ENCODE results near the gene WDSUB1. TPM values are rescaled to one million over a fixed set of nuclear protein-coding genes. Genes with fewer than 3 reads are reported as not detected.

Gene WDSUB1
- total RNA-seq, 2 donors from 2014 or later = 2.6 to 5.9 TPM

DNA sequence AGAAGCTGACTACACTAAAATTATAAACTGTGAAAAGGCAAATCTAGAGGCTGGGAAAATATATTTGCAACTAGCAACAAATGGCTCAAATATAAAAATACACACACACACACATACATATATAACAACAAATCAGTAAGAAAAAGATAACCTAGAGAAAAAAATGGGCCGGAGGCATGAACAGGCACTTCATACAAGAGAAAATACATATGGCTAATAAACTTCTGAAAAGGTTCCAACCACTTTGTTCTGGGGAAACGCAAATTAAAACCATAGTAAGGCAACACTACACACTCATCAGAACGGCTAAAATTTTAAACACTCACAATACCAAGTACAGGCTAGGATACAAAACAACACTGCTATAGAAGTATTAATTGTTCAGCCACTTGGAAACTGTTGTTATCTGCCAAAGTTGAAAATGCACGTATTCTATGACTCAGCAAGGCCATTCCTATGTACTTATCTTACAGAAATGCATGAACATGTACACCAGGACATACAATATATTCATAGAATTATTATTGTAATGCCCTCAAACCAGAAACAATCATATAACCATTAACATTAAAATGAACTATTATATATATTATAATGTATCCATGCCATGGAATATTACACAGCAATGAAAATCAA, 15.6 kb downstream of the WDSUB1 start:
- H3K4me1 ChIP-seq = no peaks in the 10 kb centered on the region
- H3K27ac ChIP-seq = no peak overlapping the region
- no peak for TF ChIP-seq POLR2A (IDR thresholded peaks at IDR 0.05)
- H3K4me3 ChIP-seq = no peak overlapping the region
- no peaks in the 10 kb centered on the region for H3K27me3 ChIP-seq
- 89 to 92% methylated on average over 4 of the region's 4 CpGs for WGBS, 2 donors
- peaks cover 0 to 1% of the 10 kb centered on the region in 2 donors for H3K36me3 ChIP-seq (replicated peaks in 1 of 2; ENCODE audit: insufficient read depth in 1 of 2, low read depth in 2 of 2)
- DNase-seq (no peak), ATAC-seq (no peak)
- H3K9me3 ChIP-seq = no peaks in the 10 kb centered on the region
- intact Hi-C loops (cut with DNase I) = no loop called here

- no peak overlapping the region for H3K4me3 ChIP-seq
- TF ChIP-seq, protein P1, sequence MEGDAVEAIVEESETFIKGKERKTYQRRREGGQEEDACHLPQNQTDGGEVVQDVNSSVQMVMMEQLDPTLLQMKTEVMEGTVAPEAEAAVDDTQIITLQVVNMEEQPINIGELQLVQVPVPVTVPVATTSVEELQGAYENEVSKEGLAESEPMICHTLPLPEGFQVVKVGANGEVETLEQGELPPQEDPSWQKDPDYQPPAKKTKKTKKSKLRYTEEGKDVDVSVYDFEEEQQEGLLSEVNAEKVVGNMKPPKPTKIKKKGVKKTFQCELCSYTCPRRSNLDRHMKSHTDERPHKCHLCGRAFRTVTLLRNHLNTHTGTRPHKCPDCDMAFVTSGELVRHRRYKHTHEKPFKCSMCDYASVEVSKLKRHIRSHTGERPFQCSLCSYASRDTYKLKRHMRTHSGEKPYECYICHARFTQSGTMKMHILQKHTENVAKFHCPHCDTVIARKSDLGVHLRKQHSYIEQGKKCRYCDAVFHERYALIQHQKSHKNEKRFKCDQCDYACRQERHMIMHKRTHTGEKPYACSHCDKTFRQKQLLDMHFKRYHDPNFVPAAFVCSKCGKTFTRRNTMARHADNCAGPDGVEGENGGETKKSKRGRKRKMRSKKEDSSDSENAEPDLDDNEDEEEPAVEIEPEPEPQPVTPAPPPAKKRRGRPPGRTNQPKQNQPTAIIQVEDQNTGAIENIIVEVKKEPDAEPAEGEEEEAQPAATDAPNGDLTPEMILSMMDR (IDR thresholded peaks at IDR 0.05) = no peak
- no peak for TF ChIP-seq POLR2A (IDR thresholded peaks at IDR 0.05)
- ATAC-seq (no peak), DNase-seq (no peak)
- no peaks in the 10 kb centered on the region for H3K4me1 ChIP-seq
- intact Hi-C loops (cut with DNase I) = no loop called here
- H3K36me3 ChIP-seq (replicated peaks in 1 of 2; ENCODE audit: insufficient read depth in 1 of 2, low read depth in 2 of 2) = peaks cover 0 to 1% of the 10 kb centered on the region in 2 donors
- H3K27ac ChIP-seq = no peak overlapping the region
- no peaks in the 10 kb centered on the region for H3K27me3 ChIP-seq
- H3K9me3 ChIP-seq = no peaks in the 10 kb centered on the region
- WGBS, 2 donors = 90 to 95% methylated on average over 1 of the region's 1 CpG
These were observed 18.6 kb downstream of the WDSUB1 start for GRCh38 chr2:159267921-159268320.

DNA sequence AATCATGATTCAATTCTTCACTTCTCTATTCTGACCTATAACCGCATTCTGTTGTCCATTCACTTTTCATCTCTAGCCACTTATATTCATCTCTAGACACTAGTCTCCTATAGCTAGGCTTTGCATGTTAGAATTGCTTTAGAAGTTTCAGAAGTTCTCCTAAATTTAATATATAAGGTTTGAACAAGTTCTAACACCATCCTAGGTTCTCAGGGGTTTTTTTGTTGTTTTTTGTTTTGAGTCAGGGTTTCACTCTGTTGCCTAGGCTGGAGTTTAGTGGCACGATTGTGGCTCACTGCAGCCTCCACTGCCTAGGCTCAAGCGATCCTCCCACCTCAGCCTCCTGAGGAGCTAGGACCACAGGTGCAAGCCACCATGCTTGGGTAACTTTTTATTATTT, 19.9 kb downstream of the WDSUB1 start:
- H3K4me3 ChIP-seq = no peak overlapping the region
- no peaks in the 10 kb centered on the region for H3K27me3 ChIP-seq
- DNase-seq (no peak), ATAC-seq (no peak)
- no peak for TF ChIP-seq POLR2A (IDR thresholded peaks at IDR 0.05)
- TF ChIP-seq, protein P1 (IDR thresholded peaks at IDR 0.05) = no peak
- no peaks in the 10 kb centered on the region for H3K9me3 ChIP-seq
- H3K4me1 ChIP-seq = no peaks in the 10 kb centered on the region
- H3K36me3 ChIP-seq (replicated peaks in 1 of 2; ENCODE audit: insufficient read depth in 1 of 2, low read depth in 2 of 2) = peaks cover 0 to 1% of the 10 kb centered on the region in 2 donors
- 93 to 100% methylated on average over 3 of the region's 3 CpGs for WGBS, 2 donors
- H3K27ac ChIP-seq = no peak overlapping the region
- intact Hi-C loops (cut with DNase I) = no loop called here

GRCh38 chr2:159265171-159265576, 21.3 kb downstream of the WDSUB1 start:
- Histone ChIP-seq H3K4me1 (no peaks in the 10 kb centered on the region), H3K27me3 (no peaks in the 10 kb centered on the region), H3K9me3 (no peaks in the 10 kb centered on the region), H3K36me3 (replicated peaks in 1 of 2; ENCODE audit: insufficient read depth in 1 of 2, low read depth in 2 of 2) (no peaks in the 10 kb centered on the region), H3K27ac (no peak overlapping the region), H3K4me3 (no peak overlapping the region)
- TF ChIP-seq, protein P1 (IDR thresholded peaks at IDR 0.05) = no peak
- no peak for TF ChIP-seq POLR2A (IDR thresholded peaks at IDR 0.05)
- intact Hi-C loops (cut with DNase I) = no loop called here
- DNase-seq (no peak), ATAC-seq (no peak)
- WGBS, 2 donors = 50 to 78% methylated on average over 1 of the region's 1 CpG

GRCh38 chr2:159262904-159263303, 23.6 kb downstream of the WDSUB1 start:
- intact Hi-C loops (cut with DNase I) = no loop called here
- DNase-seq = no peak
- Histone ChIP-seq H3K27me3 (no peaks in the 10 kb centered on the region), H3K27ac (no peak overlapping the region), H3K36me3 (replicated peaks in 1 of 2; ENCODE audit: insufficient read depth in 1 of 2, low read depth in 2 of 2) (no peaks in the 10 kb centered on the region), H3K4me1 (no peaks in the 10 kb centered on the region), H3K4me3 (no peak overlapping the region), H3K9me3 (no peaks in the 10 kb centered on the region)
- TF ChIP-seq POLR2A (IDR thresholded peaks at IDR 0.05) = no peak
- TF ChIP-seq, protein P1 (IDR thresholded peaks at IDR 0.05) = no peak
- ATAC-seq = no peak
- 89 to 92% methylated on average over 5 of the region's 5 CpGs for WGBS, 2 donors
